Measurements from ENCODE around the gene THSD7B. TPM values are rescaled to one million over a fixed set of nuclear protein-coding genes. Genes with fewer than 3 reads are reported as not detected.

THSD7B gene
- total and polyA plus RNA-seq, 2 of the 8 experiments (the other 6 are each of a cell fraction or from before 2014, with no cell fraction given), result 0.60 to 2.9 TPM

- FAIRE-seq, result no peak
- Histone ChIP-seq H3K23ac (ENCODE audit: insufficient read length) (no peak overlapping the region), H2BK15ac (ENCODE audit: low read length) (no peak overlapping the region), H3K36me3 (ENCODE audit: control insufficient read depth in 2 of 4, insufficient read depth in 4 of 4, low read length in 3 of 4) (no peaks in the 10 kb centered on the region), H4K8ac (ENCODE audit: extremely low read depth, insufficient read depth, low read length) (no peak overlapping the region), H4K91ac (replicated peaks; ENCODE audit: insufficient read length, low read length) (no peak overlapping the region), H2BK12ac (ENCODE audit: low read depth, low read length) (no peak overlapping the region), H3K56ac (replicated peaks; ENCODE audit: insufficient read length, low read depth, low read length) (no peak overlapping the region), H3K79me2 (ENCODE audit: control insufficient read depth in 1 of 2, insufficient read depth in 2 of 2, low read length in 2 of 2) (no peaks in the 10 kb centered on the region), H3K9me3 (ENCODE audit: insufficient read depth in 2 of 2, low read depth in 1 of 2, low read length in 1 of 2) (no peaks in the 10 kb centered on the region), H3K23me2 (ENCODE audit: low read depth, low read length) (no peaks in the 10 kb centered on the region), H2BK20ac (ENCODE audit: low read length) (no peak overlapping the region), H3K79me1 (ENCODE audit: low read depth, low read length) (no peaks in the 10 kb centered on the region), H3K18ac (ENCODE audit: extremely low read depth, low read length) (no peak overlapping the region), H3K4me3 (ENCODE audit: extremely low read depth in 1 of 4, insufficient read depth in 2 of 4, low read depth in 3 of 4, low read length in 4 of 4) (no peak overlapping the region), H4K20me1 (replicated peaks in 1 of 2; ENCODE audit: control insufficient read depth in 1 of 2, insufficient read depth in 2 of 2, low read length in 2 of 2) (no peaks in the 10 kb centered on the region), H2AFZ (ENCODE audit: low read length) (no peak overlapping the region), H2BK120ac (replicated peaks; ENCODE audit: low read depth, low read length) (no peak overlapping the region), H3K4me2 (ENCODE audit: insufficient read depth in 1 of 2, low read depth in 2 of 2, low read length in 2 of 2) (no peak overlapping the region), H3K4me1 (replicated peaks in 1 of 4; ENCODE audit: control insufficient read depth in 3 of 4, insufficient read depth in 4 of 4, low read length in 3 of 4) (peaks cover 0 to 4% (median 0%) of the 10 kb centered on the region in 4 experiments; a peak in 1 of 7 replicates), H3K14ac (ENCODE audit: insufficient read length) (no peak overlapping the region), H3K27ac (ENCODE audit: low read depth, low read length) (no peak overlapping the region), H3K4ac (replicated peaks; ENCODE audit: insufficient read length, low read depth, low read length) (no peak overlapping the region), H2BK5ac (ENCODE audit: low read depth, low read length) (no peak overlapping the region), H3K27me3 (replicated peaks in 1 of 4; ENCODE audit: control insufficient read depth in 3 of 4, extremely low read depth in 1 of 4, insufficient read depth in 3 of 4, low read length in 3 of 4) (no peaks in the 10 kb centered on the region), H2AK5ac (ENCODE audit: low read depth, low read length) (no peak overlapping the region), H3K9ac (replicated peaks in 1 of 4; ENCODE audit: extremely low read depth in 1 of 4, low read depth in 3 of 4, low read length in 3 of 4) (no peak overlapping the region), H4K5ac (ENCODE audit: insufficient read length, low read depth, low read length) (no peak overlapping the region)
- POLR2A ChIA-PET (ENCODE audit: partially characterized antibody), result no interaction called here
- no peak for TF ChIP-seq POU5F1 (IDR thresholded peaks at IDR 0.05; ENCODE audit: low read depth, low read length)
- TF ChIP-seq CTCF (IDR thresholded peaks at IDR 0.05; ENCODE audit: control extremely low read depth in 1 of 3, insufficient read depth in 1 of 3, low read depth in 1 of 3, low read length in 3 of 3), result no peak
- 93% methylated on average over 3 of the region's 3 CpGs; no CpG with 5 or more reads in 1 of the 2 experiments for WGBS, 2 experiments (ENCODE audit: extremely low coverage in 1 of 2, insufficient coverage in 1 of 2, insufficient read length in 1 of 2, insufficient replicate concordance in 2 of 2, low coverage in 1 of 2, low lambda C conversion rate in 2 of 2, missing lambda C conversion rate in 1 of 2)
- no peak for DNase-seq (ENCODE audit: low read depth in 1 of 2, low spot score in 2 of 2)
- CTCF ChIA-PET (ENCODE audit: partially characterized antibody), result interaction anchor here (0.6 kb wide), 1 partner anchor 13 kb away, joined by 3 read pairs; no protein-coding TSS in a partner anchor
These were observed 573.7 kb downstream of the THSD7B start for GRCh38 chr2:137339051-137339450.
